Gastrocnemius medialis (tissue), 4 donors: Measurements from ENCODE around the gene MEOX1. TPM values are rescaled to one million over a fixed set of nuclear protein-coding genes. Genes with fewer than 3 reads are reported as not detected.
"Not testable (repeated sequence)": the region's sequence is repeated elsewhere in the genome, so short reads cannot be mapped to it uniquely, and the experiment has no call there.

Experiments used
- ATAC-seq, 2 donors: fragments of 150-250 bp; one replicate each; pipeline ENCODE4 v1.9.1; 2016
- DNase-seq, 2 donors: peaks; one replicate each; pipeline ENCODE4 v3.0.0-alpha.2; 2019
- H3K27ac ChIP-seq, 4 donors: fragments of 200-600 bp; sonication (generic); 1 replicate in 1 of 4; 2 replicates in 3 of 4; pipeline ENCODE4 v1.5.1; 2016 to 2018; ENCODE audit warnings: mild to moderate bottlenecking in 2 of 4, moderate library complexity in 1 of 4
- H3K27me3 ChIP-seq, 3 donors: fragments of 200-600 bp; sonication (generic) in 2 of 3; 1 replicate in 1 of 3; 2 replicates in 2 of 3; pipeline versions ENCODE4 v1.5.1 to v1.6.0; 2016 to 2019; ENCODE audit warnings: mild to moderate bottlenecking in 1 of 3, moderate library complexity in 1 of 3
- H3K36me3 ChIP-seq, 2 donors: fragments of 200-600 bp; sonication (generic) in 1 of 2; one replicate each; pipeline ENCODE4 v1.5.1; 2017 to 2018
- H3K4me1 ChIP-seq, 2 donors: fragments of 200-600 bp; sonication (generic) in 1 of 2; one replicate each; pipeline ENCODE4 v1.5.1; 2016 to 2017; ENCODE audit warnings: mild to moderate bottlenecking in 2 of 2
- H3K4me3 ChIP-seq, 4 donors: fragments of 200-600 bp; sonication (generic) in 3 of 4; 1 replicate in 1 of 4; 2 replicates in 3 of 4; pipeline ENCODE4 v1.5.1; 2016 to 2019; ENCODE audit warnings: mild to moderate bottlenecking in 2 of 4
- H3K9me3 ChIP-seq, 3 donors: fragments of 200-600 bp; sonication (generic) in 2 of 3; 1 replicate in 1 of 3; 2 replicates in 2 of 3; pipeline ENCODE4 v1.5.1; 2016 to 2019
- CTCF ChIP-seq, 5 experiments: fragments of 450-650 bp in 3 of 5; fragments of 200-600 bp in 2 of 5; sonication (generic) in 2 of 5; IDR thresholded peaks in 4 of 5; conservative IDR thresholded peaks in 1 of 5; 1 replicate in 4 of 5; 2 replicates in 1 of 5; pipeline ENCODE4 v1.5.1; 2016 to 2019; ENCODE audit warnings: antibody characterized with exemption in 5 of 5, mild to moderate bottlenecking in 3 of 5, moderate library complexity in 3 of 5
- POLR2A ChIP-seq, 2 donors: fragments of 450-650 bp; IDR thresholded peaks; one replicate each; pipeline ENCODE4 v1.6.1; 2017; ENCODE audit warnings: antibody characterized with exemption in 2 of 2, mild to moderate bottlenecking in 2 of 2, moderate library complexity in 2 of 2
- in situ Hi-C, 4 donors: fragments of 200-750 bp; cut with MboI; loops; one replicate each; pipeline versions ENCODE4 v1.15.0 to v1.8.0; 2017; ENCODE audit warnings: low sequenced_read_pairs in 4 of 4
- intact Hi-C: fragments of 100-400 bp; cut with DNase I; formaldehyde crosslinking; loops from one replicate; pipeline ENCODE4 v1.15.1; 2023; ENCODE audit warnings: low total_unique reads
- total RNA-seq, 4 donors: library from RNA; depleted of rRNA; stranded (reverse); fragments of >200 nt; gene quantifications; one replicate each; pipeline versions ENCODE4 v1.1.0 to v1.2.3, GENCODE V29; 2016

Gene MEOX1
- total RNA-seq, 4 donors from 2014 or later, result 4.0 to 12.2 (median 8.8) TPM

GRCh38 chr17:43608313-43608712 is 53.4 kb downstream of the MEOX1 start:
- Histone ChIP-seq H3K4me3 (no peak overlapping the region), H3K36me3 (no peaks in the 10 kb centered on the region), H3K9me3 (no peaks in the 10 kb centered on the region), H3K4me1 (no peaks in the 10 kb centered on the region), H3K27ac (no peak overlapping the region), H3K27me3 (no peaks in the 10 kb centered on the region)
- TF ChIP-seq POLR2A (IDR thresholded peaks at IDR 0.05) (no peak), CTCF (IDR thresholded peaks at IDR 0.05 in 4 of 5, conservative IDR thresholded peaks at IDR 0.05 in 1 of 5) (no peak)
- no peak for ATAC-seq
- intact Hi-C loops (no loop called here), in situ Hi-C loops (no loop called here)
- no peak for DNase-seq

- Histone ChIP-seq H3K4me3 (no peak overlapping the region), H3K27ac (no peak overlapping the region), H3K27me3 (no peaks in the 10 kb centered on the region), H3K9me3 (no peaks in the 10 kb centered on the region), H3K4me1 (peaks cover 0 to 11% of the 10 kb centered on the region in 2 donors), H3K36me3 (no peaks in the 10 kb centered on the region)
- no peak for ATAC-seq
- intact Hi-C loops, result no loop called here
- in situ Hi-C loops, result no loop called here
- TF ChIP-seq POLR2A (IDR thresholded peaks at IDR 0.05) (no peak), CTCF (IDR thresholded peaks at IDR 0.05 in 4 of 5, conservative IDR thresholded peaks at IDR 0.05 in 1 of 5) (no peak)
- DNase-seq, result no peak
These were observed 57.2 kb downstream of the MEOX1 start for GRCh38 chr17:43604549-43604948.

- peaks cover 0 to 11% of the 10 kb centered on the region in 2 donors for H3K4me1 ChIP-seq
- no peak overlapping the region for H3K4me3 ChIP-seq
- H3K36me3 ChIP-seq, result no peaks in the 10 kb centered on the region
- ATAC-seq (no peak), DNase-seq (no peak)
- H3K27ac ChIP-seq, result no peak overlapping the region
- TF ChIP-seq CTCF (IDR thresholded peaks at IDR 0.05 in 4 of 5, conservative IDR thresholded peaks at IDR 0.05 in 1 of 5) (no peak), POLR2A (IDR thresholded peaks at IDR 0.05) (no peak)
- no peaks in the 10 kb centered on the region for H3K27me3 ChIP-seq
- in situ Hi-C loops, result no loop called here
- H3K9me3 ChIP-seq, result no peaks in the 10 kb centered on the region
- intact Hi-C loops, result no loop called here
These were observed 58.4 kb downstream of the MEOX1 start for GRCh38 chr17:43603321-43603720.

GRCh38 chr17:43602556-43602955 is 59.2 kb downstream of the MEOX1 start:
- peaks cover 0 to 11% of the 10 kb centered on the region in 2 donors for H3K4me1 ChIP-seq
- H3K27me3 ChIP-seq, H3K27ac ChIP-seq, H3K9me3 ChIP-seq, in situ Hi-C loops, ATAC-seq, DNase-seq, intact Hi-C loops, H3K4me3 ChIP-seq, H3K36me3 ChIP-seq: not testable (repeated sequence)

- Histone ChIP-seq H3K27me3 (no peaks in the 10 kb centered on the region), H3K4me1 (peaks cover 0 to 11% of the 10 kb centered on the region in 2 donors), H3K4me3 (no peak overlapping the region), H3K9me3 (no peaks in the 10 kb centered on the region), H3K27ac (no peak overlapping the region), H3K36me3 (no peaks in the 10 kb centered on the region)
- ATAC-seq (peak; percentile 55 to 71), DNase-seq (peak; percentile 27 to 29)
- intact Hi-C loops, result no loop called here
- no peak for TF ChIP-seq CTCF (IDR thresholded peaks at IDR 0.05 in 4 of 5, conservative IDR thresholded peaks at IDR 0.05 in 1 of 5)
- no peak for TF ChIP-seq POLR2A (IDR thresholded peaks at IDR 0.05)
- in situ Hi-C loops, result no loop called here
These were observed 60.3 kb downstream of the MEOX1 start for GRCh38 chr17:43601280-43602039.
